Measurements from ENCODE around the gene DIABLO.

- TF ChIP-seq CTCF (IDR thresholded peaks at IDR 0.05; ENCODE audit: low read depth, low read length) (no peak), EZH2phosphoT487 (IDR thresholded peaks at IDR 0.05; ENCODE audit: low read depth) (no peak)
These were observed 694 bp upstream of the DIABLO start for GRCh38 chr12:122226366-122227125.

Measured in OCI-LY3 (cell line).